NB4 (cell line): ENCODE results near the gene HDAC11.

Experiments used
- MYC ChIP-seq: IDR thresholded peaks from 2 replicates; pipeline ENCODE4 v1.6.1; 2011; ENCODE audit warnings: low read depth, low read length
- POLR2A ChIP-seq: IDR thresholded peaks from 2 replicates; pipeline ENCODE4 v1.6.1; 2011; ENCODE audit warnings: mild to moderate bottlenecking; ENCODE audit not compliant: insufficient read length; ENCODE audit errors: extremely low read depth
- TF ChIP-seq, protein P1 (sequence below): IDR thresholded peaks from one replicate; pipeline ENCODE4 v1.5.1; 2012; ENCODE audit warnings: low read depth, low read length
- TF ChIP-seq, protein P2 (sequence below): IDR thresholded peaks from 2 replicates; pipeline ENCODE4 v1.6.1; 2011; ENCODE audit warnings: low read depth, low read length

DNA sequence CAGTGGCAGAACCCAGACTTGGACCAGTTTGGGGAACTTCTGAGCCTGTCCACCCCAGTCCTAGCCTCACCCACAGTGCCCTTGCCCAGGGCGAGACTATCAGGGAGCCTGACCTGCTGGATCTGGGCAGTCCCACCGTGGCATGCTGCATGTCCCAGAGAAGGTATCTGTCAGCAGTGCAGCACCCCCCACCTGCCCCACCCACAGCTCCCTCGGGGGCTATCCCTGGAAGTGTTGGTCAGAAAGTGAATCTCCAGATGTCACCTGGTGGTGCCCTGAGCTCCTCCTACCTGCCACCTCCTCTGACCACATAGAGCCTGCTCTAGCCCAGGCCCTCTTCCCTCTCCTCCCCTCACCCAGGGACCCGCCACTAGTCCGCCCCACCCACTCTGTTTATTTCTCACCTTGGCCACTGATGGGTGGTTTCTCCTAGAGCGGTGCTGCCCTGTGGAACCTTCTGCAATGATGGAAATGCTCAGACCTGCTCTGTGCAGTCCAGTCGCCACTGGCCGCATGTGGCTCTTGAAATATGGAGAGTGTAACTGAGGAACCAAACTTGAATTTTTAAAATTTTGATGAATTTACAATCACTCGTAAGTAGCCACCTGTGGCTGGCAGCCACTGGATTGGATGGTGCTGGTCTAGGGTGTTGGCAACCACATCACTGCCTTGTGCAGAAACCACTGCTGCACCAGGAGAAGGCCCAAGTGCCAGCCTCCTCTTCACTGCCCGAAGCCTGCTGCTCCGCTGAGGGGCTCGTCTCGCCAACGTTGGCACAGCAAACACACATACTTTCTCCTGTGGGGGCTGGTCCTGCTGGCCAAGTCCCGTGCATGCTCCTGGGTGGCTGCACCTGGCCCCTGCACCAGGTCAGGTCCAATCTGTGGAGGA is 13.1 kb downstream of the HDAC11 start:
- TF ChIP-seq POLR2A (no peak), MYC (no peak)
- TF ChIP-seq, protein P1, sequence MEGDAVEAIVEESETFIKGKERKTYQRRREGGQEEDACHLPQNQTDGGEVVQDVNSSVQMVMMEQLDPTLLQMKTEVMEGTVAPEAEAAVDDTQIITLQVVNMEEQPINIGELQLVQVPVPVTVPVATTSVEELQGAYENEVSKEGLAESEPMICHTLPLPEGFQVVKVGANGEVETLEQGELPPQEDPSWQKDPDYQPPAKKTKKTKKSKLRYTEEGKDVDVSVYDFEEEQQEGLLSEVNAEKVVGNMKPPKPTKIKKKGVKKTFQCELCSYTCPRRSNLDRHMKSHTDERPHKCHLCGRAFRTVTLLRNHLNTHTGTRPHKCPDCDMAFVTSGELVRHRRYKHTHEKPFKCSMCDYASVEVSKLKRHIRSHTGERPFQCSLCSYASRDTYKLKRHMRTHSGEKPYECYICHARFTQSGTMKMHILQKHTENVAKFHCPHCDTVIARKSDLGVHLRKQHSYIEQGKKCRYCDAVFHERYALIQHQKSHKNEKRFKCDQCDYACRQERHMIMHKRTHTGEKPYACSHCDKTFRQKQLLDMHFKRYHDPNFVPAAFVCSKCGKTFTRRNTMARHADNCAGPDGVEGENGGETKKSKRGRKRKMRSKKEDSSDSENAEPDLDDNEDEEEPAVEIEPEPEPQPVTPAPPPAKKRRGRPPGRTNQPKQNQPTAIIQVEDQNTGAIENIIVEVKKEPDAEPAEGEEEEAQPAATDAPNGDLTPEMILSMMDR = no peak
- TF ChIP-seq, protein P2, sequence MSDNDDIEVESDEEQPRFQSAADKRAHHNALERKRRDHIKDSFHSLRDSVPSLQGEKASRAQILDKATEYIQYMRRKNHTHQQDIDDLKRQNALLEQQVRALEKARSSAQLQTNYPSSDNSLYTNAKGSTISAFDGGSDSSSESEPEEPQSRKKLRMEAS = no peak
